ENCODE results near the gene MERTK.
A peak's percentile ranks its signal among the peaks of the same experiment; 100 is the strongest.
"Not testable (repeated sequence)": the region's sequence is repeated elsewhere in the genome, so short reads cannot be mapped to it uniquely, and the experiment has no call there.

The MERTK gene

DNA sequence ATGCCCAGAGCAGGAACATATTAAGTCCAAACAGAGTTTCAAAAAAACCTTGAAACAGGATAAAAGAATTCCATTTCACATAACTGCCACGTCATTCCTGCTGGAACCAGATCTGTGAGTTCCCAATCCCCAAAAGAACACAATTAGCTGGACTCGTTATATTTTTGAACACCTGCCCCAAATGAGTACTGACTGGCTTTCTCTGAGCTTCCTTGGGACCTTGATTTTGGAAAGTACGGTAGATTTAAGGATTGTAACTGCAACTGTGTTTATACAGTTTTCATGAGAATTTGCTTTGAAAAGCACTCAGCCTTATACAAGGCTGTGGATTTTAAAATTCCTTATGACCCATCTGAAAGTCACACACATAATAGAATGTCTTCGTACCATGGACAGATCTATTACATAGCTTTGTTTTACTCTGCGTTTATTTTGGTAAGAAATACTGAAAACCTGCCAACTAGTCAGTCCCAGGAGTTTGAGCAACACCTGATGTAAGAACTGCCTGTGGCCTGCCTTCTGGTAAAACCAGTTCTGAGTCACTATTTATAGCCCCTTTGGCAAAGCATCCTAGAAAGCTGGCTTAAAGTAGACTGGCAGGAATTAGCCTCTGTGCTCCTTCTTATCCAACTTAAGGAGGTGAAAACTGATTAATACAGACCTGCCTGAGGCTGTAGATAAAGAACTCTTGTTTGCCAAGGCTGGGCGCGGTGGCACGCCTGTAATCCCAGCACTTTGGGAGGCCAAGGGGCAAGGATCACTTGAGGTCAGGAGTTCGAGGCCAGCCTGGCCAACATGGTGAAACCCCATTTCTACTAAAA, 48.1 kb downstream of the MERTK start:
- DNase-seq, result no peak

DNA sequence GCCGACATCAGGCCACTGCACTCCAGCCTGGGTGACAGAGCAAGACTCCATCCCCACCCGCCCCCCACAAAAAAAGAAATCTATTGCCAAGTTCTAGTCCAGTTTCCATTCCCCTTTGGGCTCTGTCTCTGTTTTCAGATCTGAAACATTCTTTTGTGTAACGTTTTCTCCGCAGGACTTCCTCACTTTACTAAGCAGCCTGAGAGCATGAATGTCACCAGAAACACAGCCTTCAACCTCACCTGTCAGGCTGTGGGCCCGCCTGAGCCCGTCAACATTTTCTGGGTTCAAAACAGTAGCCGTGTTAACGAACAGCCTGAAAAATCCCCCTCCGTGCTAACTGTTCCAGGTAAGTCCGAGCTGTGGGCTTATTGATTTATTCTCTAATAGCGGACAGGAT, 48.8 kb downstream of the MERTK start:
- no peak for DNase-seq

DNA sequence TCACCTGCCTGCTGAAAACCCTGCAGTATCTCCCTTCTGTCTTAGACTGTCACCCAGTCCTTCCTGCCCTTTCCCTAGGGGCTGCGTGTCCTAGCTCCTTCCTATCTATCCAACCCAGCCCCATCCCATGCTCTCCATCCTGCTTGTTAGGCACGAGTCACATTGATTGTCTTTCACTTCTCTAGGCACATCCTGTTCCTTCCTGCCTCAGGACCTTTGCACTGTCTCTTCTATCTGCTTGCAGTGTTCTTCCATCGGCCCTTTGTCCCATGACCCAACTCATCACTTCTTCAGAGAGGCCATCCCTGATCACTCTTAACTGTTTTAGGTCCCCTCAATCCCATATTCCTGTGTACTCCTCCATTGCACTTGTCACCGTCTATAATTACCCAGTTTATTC, 50.4 kb downstream of the MERTK start:
- DNase-seq, result no peak

DNA sequence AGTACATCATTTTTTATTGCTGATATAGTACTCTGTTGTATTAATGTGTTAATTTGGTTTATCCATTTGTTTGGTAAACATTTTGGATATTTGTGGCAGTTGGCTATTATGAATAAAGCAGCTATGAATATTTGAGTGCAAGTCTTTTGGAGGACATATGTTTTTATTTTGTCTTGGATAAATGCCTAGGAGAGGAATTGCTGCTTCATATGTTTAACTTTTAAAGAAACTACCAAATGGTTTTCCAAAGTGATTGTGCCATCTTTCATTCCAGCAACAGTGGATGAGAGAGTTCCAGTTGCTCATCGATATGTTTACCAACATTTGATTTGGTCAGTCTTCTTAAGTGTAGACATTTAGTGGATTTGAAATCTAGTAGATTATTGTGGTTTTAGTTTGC, 51.8 kb downstream of the MERTK start:
- no peak for DNase-seq

DNA sequence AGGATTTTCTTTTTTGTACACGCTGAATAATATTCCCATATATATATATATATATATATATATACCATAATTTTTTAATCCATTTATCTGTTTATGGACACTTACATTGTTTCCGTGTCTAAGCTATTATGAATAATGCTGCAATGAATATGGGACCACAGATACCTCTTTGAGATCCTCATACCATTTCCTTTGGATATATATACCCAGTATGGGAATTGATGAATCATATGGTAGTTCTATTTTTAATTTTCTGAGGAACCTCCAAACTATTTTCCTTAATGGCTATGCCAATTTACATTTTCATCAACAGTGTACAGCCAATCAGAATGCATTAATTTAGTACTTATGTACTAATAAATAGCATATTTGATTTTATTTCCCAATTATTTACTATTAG, 53.1 kb downstream of the MERTK start:
- no peak for DNase-seq

DNA sequence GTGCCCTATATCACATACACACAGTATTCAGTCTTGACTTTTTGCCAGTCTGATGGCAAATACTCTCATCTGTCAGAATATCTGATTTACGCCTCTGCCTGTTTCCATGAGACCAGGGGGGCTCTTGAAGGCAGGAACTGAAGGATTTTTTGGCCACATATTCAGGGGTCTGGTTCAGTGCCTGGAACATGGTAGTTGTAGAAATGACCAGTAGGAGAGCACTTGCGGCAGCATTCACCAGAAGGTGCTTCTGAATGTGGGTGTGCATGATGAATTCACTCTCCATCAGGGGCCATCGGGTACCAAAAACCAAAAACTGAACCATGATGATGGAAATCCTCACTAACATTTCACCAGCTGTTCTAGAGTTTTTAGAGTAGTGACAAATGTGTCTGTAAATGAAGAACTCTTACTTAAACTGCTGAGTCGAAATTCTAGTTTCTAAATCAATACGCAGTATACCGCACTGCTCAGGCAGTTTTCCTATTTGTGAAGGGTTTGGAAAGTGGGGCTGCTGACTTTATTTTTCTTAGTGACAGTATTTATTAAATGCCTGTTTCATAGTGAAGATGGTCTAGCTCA, 54.6 kb downstream of the MERTK start:
- DNase-seq, result no peak

DNA sequence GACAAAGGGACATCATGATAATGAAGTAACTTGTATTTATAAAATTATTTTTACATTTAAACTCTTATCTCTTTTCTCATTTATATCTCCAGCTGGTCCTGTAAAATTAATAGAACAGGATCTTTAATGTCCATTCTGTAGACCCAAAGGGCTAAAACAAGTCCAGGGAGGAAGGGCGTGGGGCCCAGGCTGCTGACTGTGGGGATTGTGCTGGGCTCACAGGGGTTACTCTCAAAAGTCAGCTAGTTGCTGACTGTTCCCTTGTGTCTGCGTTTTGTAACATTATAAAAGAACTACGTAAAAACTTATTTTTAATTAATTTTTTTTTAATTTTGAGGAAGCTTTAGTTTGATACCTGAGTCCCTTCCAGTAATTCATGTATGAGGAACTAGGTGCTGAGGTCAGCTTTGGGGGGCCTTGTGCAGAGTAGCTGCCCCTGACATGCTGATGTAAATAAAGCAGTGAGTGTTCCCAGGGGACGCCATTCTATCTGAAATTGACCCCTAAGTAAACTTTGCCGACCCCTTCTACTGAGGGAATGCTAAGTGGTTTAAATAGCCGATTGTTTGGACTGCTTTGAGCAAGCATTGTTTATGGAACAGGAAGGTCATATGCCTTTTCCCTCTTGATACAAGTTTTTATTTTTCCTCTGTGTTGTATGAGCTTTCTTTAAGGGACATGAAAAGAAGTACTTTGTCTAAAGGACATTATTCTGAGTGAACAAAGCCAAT, 56.4 kb downstream of the MERTK start:
- no peak for DNase-seq

DNA sequence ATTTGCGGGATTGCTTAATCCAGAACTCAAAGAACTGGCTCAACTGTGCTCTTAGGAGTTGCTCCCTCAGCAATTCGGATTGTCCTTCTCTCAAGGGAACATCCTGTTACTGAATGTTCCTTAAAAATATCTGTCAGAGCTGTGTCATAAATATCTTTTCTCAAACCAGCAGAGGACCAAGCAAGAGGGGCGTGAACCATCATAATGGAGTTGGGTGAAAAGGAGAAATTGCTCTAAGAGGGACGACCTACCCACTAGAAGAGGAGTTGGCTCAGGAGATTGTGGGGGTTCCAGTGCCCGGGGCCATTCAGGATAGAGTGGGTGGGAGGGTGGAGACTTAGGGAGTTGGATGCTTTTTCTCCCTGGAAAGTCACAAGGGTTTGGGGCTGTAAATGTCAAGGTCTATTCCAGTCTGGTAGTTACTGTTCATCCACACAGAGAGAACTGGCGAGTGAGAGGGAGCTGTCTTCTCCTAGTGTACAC, 59.5 kb downstream of the MERTK start:
- peak; percentile 79 to 80 for DNase-seq

DNA sequence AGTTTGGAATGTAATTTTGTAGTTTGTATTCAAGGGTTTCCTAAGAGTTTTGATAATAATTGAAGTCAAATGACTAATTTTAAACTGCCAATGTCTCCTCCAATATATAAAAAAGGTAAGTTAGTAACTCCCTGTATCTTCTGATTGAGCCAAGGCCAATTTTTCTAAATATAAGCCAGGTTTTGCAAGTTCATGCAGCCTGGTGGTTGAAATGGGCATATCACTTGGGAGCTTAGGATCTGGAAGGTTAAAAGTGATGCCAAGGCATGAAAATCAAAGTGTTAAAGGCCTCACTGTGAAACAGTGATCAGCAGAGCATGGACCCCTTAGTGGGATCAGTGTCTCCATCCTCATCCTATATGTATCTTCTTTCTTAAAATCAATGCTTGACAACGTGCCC, 60.5 kb downstream of the MERTK start:
- DNase-seq, result no peak

DNA sequence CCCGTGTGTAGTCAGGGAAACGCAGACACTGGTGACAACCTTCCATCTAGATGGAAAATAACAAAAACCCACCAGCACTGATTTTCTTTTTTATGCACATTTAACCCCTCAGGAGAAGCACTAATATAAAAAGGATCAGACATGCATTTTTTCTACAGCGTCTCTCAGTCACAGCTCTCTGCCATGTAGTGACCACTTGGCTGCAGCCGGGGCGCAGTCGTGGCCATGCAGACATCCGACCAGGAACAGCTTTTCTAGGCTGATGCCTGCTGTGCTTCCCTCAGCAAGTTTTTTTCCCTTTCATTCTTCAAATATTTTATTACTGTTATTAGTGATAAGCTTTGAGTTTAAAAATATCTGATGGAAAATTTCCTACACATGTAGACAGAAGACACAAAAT, 63.3 kb downstream of the MERTK start:
- DNase-seq, result no peak

DNA sequence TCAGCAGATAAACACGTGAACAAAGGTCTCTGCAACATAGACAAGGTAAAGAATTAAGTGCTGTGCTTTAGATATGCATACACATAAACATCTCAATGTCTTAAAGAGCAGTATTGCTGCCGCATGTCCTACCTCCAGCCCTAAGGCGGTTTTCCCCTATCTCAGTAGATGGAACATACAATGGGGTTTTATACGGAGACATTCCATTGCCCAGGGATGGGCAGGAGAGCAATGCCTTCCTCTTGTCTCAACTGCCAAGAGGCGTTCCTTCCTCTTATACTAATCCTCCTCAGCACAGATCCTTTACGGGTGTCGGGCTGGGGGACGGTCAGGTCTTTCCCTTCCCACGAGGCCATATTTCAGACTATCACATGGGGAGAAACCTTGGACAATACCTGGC, 64.7 kb downstream of the MERTK start:
- not testable (repeated sequence) for DNase-seq

DNA sequence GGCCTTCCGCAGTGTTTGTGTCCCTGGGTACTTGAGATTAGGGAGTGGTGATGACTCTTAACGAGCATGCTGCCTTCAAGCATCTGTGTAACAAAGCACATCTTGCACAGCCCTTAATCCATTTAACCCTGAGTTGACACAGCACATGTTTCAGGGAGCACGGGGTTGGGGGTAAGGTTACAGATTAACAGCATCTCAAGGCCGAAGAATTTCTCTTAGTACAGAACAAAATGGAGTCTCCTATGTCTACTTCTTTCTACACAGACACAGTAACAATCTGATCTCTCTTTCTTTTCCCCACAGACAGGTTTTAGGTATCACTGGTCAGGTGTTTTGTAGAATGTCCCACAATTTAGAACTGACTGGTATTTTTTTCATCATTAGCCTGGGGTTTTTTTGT, 65.1 kb downstream of the MERTK start:
- not testable (repeated sequence) for DNase-seq

DNA sequence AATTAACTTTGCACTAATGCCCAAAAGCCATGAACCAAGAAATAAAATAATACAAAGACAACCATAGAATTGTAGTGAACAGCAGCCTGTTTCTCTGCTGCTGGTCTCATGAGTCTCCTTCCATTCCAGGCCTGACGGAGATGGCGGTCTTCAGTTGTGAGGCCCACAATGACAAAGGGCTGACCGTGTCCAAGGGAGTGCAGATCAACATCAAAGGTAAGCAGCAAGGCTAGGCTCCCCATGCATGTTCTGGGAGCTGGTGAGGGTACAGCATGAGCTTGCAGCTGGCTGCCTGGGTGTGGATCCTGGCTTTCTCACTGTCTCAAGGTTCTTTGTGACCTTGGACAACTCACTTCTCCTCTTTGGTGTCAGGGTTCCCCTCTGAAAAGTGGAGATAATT, 66.7 kb downstream of the MERTK start:
- no peak for DNase-seq

DNA sequence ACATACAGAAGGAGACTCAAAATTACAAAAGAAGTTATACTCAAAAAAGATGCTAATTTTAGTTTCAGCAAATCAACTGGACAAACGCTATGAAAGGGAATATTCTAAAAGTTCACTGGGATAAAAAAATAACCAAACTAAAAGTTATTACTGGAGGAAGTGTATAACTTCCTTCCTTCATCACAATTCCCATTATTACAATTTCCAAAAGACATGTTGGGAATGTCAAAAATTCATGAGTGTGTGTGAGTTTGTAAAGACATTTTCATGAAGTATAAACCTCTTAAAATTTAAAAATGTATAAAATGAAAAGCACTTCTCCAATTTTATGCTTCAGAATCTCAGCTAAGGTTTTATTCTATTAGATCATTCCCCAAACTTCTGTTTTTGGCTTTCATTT, 67.8 kb downstream of the MERTK start:
- DNase-seq, result no peak

DNA sequence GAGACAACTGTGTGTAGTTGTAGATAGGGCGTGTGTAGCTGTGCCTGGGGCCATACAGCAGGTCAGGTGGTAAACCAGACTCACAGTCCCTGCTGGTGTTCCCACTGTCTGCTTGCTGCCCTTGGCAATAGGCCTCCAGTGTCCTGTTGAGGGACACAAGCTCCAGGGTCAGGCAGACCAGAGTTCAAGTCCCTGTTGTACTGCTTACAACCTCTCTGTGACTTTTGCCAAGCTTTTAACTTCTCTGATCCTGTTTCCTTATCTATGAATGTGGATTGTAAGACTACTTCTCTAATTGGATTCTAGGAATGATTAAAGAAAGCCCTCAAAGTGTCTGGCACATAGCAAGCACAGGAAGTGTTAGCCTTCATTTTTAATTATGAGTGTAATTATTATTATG, 68.6 kb downstream of the MERTK start:
- no peak for DNase-seq

DNA sequence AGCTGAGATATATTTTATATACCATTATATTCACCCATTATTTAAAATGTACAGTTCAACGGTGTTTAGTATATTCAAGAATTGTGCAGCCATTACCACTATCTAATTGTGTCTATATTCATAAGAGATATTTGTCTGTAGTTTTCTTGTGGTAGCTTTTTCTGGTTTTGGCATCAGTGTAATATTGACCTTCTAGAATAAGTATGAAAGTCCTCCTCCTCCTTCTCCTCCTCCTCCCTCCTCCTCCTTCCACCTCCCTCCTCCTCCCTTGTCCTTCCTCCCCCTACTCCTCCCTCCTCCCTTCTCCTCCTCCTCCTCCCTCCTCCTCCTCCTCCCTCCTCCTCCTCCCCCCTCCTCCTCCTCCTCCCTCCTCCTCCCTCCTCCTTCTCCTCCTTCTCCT, 72.0 kb downstream of the MERTK start:
- DNase-seq, result no peak

DNA sequence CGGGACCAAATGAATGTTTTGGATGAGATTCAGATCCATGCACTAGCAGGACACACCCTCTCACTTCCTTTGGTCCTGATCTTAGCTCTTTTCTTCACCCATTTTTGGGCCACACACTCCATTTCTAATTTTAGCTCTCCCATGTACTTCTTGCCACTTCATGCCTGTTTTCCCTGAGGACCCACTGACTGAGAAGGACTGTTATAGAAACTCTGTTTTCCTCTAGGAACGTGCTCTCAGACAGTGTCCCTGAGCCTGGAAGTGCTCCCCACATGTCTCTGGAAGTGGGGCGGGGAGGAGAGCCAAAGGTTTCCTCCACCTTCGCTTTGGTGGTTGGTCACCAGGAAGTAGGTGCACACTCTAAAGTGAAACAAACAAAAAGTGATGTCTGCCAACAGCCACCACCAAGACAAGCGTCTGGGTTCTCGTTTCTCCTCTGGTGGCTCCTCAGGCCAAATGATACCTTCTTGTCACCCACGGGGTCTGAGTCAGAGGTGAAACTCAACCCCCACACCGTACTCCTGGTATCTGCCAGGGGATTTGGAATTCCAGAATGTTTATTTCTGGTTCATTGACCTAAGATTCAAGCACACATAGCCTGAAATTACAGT, 74.7 kb downstream of the MERTK start:
- no peak for DNase-seq

DNA sequence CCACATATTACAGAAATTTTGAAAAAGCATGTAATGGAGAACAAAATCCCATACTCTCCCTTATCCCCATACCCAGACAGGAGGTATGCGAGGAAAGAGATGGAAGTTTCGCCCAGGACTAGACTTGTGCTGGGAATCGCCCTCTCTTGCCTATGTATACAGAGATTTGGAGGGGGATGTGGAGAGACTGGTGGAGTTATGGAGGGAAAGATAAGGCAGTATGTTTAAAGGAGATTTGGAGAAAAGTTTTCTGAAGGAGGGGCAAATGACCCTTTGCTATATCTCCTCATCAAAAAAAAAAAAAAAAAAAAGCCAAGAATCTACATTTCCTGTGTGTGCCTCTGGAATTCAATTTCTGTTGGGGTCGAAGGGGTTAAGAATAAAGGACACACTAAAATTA, 75.3 kb downstream of the MERTK start:
- no peak for DNase-seq

DNA sequence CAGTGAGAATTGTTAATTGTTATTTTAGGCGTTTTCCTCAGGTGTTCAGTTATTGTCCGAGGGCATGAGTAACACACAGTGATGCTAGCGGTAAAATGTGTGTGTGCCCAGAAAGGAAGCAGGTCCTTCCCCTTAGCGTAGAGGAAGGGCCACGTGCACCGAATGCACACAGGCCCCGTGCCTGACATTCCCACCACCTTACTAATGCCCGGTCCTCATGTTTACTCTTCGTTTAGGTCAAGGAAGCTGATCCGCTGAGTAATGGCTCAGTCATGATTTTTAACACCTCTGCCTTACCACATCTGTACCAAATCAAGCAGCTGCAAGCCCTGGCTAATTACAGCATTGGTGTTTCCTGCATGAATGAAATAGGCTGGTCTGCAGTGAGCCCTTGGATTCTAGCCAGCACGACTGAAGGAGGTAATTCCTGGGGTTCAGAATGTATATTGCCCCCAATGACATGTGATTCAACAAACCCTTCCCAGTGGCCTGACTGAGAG, 76.7 kb downstream of the MERTK start:
- peak in 1 of 2 donors; percentile 14 for DNase-seq

DNA sequence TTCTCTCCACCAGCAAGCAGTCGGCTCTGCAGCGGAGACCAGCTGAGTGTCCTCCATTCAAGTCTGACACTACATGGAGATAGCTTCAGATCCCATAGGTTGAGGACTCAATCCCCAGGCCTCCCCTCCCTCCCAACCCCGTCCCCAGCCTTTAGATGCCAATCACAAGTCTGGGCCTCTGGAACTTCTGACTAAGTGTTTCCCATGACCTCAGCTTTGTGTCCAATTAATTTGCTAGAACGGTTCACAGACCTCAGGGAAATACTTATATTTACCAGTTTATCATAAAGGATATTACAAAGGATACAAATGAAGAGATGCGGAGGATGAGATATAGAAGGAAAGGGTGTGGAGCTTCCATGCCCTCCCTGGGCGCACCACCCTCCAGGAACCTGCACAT, 77.4 kb downstream of the MERTK start:
- no peak for DNase-seq

DNA sequence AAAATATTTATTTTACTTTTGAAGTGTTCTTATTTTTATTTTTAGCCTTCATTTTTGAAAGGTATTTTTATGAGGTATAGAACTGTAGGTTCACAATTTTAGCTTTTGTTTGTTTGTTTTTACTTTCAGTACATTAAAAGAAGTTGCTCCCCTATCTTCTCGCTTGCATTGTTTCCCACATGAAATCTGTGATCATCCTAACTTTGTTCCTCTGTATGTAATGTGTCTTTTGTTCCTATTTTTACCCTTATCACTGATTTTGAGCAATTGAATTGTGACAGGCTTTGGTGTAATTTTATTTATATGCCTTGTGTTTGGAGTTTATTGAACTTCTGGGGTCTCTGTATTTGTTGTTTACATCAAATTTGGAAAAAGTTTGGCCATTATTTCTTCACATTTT, 78.8 kb downstream of the MERTK start:
- no peak for DNase-seq

DNA sequence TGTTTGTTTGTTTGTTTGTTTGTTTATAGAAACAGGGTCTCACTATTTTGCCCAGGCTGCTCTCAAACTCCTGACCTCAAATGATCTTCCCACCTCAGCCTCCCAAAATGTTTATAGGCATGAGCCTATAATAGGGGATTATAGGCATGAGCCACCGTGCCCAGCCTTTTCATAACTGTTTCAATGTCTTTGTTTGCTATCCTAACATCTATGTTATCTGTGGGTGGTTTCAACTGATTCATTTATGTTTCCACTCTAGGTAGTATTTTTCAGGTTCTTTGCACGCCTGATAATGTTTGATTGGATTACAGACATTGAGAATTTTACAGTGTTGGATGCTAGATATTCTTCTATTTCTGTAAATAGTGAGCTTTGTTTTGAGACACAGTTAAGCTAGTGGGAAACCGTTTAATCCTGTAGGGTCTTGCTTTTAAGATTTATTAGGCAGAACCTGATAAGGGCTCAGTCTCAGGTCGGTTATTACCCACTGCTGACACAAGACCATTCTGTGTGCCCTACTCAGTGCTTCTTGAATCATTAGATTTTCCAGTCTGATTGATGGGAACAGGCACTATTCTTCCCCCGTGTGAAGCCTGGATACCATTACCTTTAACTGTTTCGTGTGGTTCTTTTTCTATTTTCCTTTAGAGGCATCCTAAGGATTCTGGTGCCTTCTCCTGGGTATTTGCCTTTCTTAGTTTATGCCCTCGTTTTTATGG, 80.2 kb downstream of the MERTK start:
- no peak for DNase-seq

DNA sequence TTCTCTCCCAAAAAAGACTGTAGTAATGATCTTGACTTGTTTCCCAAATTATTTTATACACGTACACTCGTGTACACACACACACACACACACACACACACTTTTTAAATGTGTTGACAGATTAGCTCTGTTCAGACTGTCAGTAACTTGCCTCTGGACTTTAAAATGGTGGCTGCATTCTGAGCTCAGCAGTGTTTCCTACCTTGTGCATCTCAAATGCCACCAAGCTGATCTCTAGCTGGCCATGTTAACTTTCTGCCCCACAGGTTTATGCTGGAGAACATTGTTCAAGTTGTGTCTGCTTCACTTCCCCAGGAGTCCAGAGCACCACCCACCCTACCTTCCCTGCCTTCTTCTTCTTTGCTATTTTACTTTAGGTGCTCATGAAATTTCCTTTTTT, 83.3 kb downstream of the MERTK start:
- DNase-seq, result no peak
